ENCODE measurements around the gene BPIFB2.

- TF ChIP-seq GABPA (IDR thresholded peaks at IDR 0.05; ENCODE audit: low read depth) (no peak), CTCF (IDR thresholded peaks at IDR 0.05 in 2 of 3, conservative IDR thresholded peaks at IDR 0.05 in 1 of 3; ENCODE audit: control insufficient read depth in 2 of 3, extremely low read depth in 1 of 3, insufficient read depth in 1 of 3, low read depth in 3 of 3, low read length in 3 of 3) (no peak), EZH2 (IDR thresholded peaks at IDR 0.05; ENCODE audit: borderline replicate concordance, control insufficient read depth, low read depth, low read length) (no peak), CEBPB (IDR thresholded peaks at IDR 0.05; ENCODE audit: borderline replicate concordance in 1 of 2, low read depth in 2 of 2, low read length in 2 of 2) (no peak), PAX5 (IDR thresholded peaks at IDR 0.05; ENCODE audit: borderline replicate concordance, low read depth, low read length) (no peak), POLR2A (IDR thresholded peaks at IDR 0.05; ENCODE audit: low read depth, low read length) (no peak), NR2C2 (IDR thresholded peaks at IDR 0.05; ENCODE audit: borderline replicate concordance, control insufficient read depth, insufficient read length, low read depth) (no peak), CHD1 (IDR thresholded peaks at IDR 0.05; ENCODE audit: low read depth, low read length) (no peak), BACH1 (IDR thresholded peaks at IDR 0.05; ENCODE audit: borderline replicate concordance) (no peak), TAF1 (IDR thresholded peaks at IDR 0.05; ENCODE audit: borderline replicate concordance, low read depth, low read length) (no peak), NKRF (conservative IDR thresholded peaks at IDR 0.05) (no peak), BCL11A (IDR thresholded peaks at IDR 0.05; ENCODE audit: low read depth, low read length) (no peak)
These were observed 22.7 kb upstream of the BPIFB2 start for GRCh38 chr20:32984631-32985354.

Measured in GM12878 (cell line).